ENCODE results near the gene LRSAM1. TPM values are rescaled to one million over a fixed set of nuclear protein-coding genes. Genes with fewer than 3 reads are reported as not detected.

LRSAM1 gene
- total and polyA plus RNA-seq, 4 donors: 6.6 to 9.7 (median 7.1) TPM

DNA sequence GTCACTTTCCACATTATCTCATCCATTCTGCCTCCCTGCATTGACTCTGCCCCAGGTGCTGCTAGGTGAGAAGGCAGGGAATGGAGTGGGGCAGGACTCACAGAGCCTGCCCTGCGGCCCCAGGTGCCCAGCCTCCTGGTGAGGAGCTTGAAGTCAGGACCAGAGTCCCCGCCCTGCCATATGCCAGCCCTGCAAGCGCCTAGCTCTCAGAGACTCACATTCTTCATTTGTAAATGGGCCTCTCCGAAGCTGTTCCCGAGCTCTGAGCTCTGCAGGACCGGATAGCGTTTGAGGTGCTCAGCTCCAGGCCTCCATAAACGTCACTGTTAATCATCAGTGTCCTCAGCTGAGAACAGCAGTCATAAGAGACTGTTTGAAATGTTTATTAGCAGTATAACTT is 85.7 kb downstream of the LRSAM1 start:
- WGBS: 73% methylated on average over 8 of the region's 8 CpGs
- Histone ChIP-seq H3K36me3 (ENCODE audit: control insufficient read depth in 4 of 4, insufficient read depth in 3 of 4, low read depth in 1 of 4, low read length in 3 of 4) (no peaks in the 10 kb centered on the region), H3K4me3 (ENCODE audit: low read depth in 1 of 3, low read length in 3 of 3) (no peak overlapping the region), H3K27me3 (ENCODE audit: control insufficient read depth in 4 of 4, insufficient read depth in 4 of 4, low read length in 3 of 4) (no peaks in the 10 kb centered on the region), H3K27ac (ENCODE audit: low read depth in 1 of 2, low read length in 2 of 2) (no peak overlapping the region), H3K9ac (ENCODE audit: low read depth in 1 of 2, low read length in 2 of 2) (no peak overlapping the region), H3K9me3 (ENCODE audit: control insufficient read depth in 4 of 4, low read length in 3 of 4) (no peaks in the 10 kb centered on the region), H3K4me1 (ENCODE audit: control insufficient read depth in 4 of 4, insufficient read depth in 4 of 4, low read length in 3 of 4) (peaks cover 0 to 10% (median 0%) of the 10 kb centered on the region in 4 donors)
- TF ChIP-seq RAD21 (IDR thresholded peaks at IDR 0.05) (no peak), JUND (IDR thresholded peaks at IDR 0.05) (no peak), ATF3 (IDR thresholded peaks at IDR 0.05) (no peak), SP1 (IDR thresholded peaks at IDR 0.05) (no peak), ZBTB33 (IDR thresholded peaks at IDR 0.05) (no peak), TAF1 (conservative IDR thresholded peaks at IDR 0.05) (no peak), RXRA (IDR thresholded peaks at IDR 0.05) (no peak), GABPA (IDR thresholded peaks at IDR 0.05 in 1 of 2, conservative IDR thresholded peaks at IDR 0.05 in 1 of 2) (no peak), EGR1 (IDR thresholded peaks at IDR 0.05; ENCODE audit: low read depth in 2 of 2) (no peak), HNF4A (conservative IDR thresholded peaks at IDR 0.05) (no peak), CTCF (IDR thresholded peaks at IDR 0.05; ENCODE audit: low read depth, low read length, missing input control) (no peak)
- no peak for DNase-seq (ENCODE audit: low spot score)

DNA sequence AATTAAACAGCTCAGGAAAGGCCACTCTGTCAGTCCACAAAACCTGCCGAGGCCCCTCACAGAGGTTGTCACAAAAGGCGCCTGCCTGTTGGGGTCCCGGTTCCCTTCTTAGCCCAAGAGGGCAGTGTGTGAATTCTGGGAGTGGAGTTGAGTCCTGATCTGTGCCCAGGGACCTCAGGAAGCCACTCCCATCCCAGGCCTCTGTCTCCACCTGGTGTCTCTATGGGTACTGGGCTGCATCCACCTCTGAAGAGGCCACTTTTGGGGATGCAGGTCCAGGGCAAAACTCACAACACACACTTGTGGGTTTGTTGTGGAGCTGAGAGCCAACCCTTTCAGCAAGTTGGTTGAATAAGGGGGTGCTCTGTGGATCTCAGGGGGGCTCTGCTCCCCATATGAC is 86.5 kb downstream of the LRSAM1 start:
- Histone ChIP-seq H3K27me3 (ENCODE audit: control insufficient read depth in 4 of 4, insufficient read depth in 4 of 4, low read length in 3 of 4) (no peaks in the 10 kb centered on the region), H3K27ac (ENCODE audit: low read depth in 1 of 2, low read length in 2 of 2) (peak overlapping the region in 1 of 2 donors; percentile 25), H3K4me3 (ENCODE audit: low read depth in 1 of 3, low read length in 3 of 3) (no peak overlapping the region), H3K36me3 (ENCODE audit: control insufficient read depth in 4 of 4, insufficient read depth in 3 of 4, low read depth in 1 of 4, low read length in 3 of 4) (no peaks in the 10 kb centered on the region), H3K4me1 (ENCODE audit: control insufficient read depth in 4 of 4, insufficient read depth in 4 of 4, low read length in 3 of 4) (peaks cover 0 to 10% (median 0%) of the 10 kb centered on the region in 4 donors), H3K9me3 (ENCODE audit: control insufficient read depth in 4 of 4, low read length in 3 of 4) (no peaks in the 10 kb centered on the region), H3K9ac (ENCODE audit: low read depth in 1 of 2, low read length in 2 of 2) (no peak overlapping the region)
- DNase-seq (ENCODE audit: low spot score): no peak
- TF ChIP-seq ATF3 (IDR thresholded peaks at IDR 0.05): no peak
- TF ChIP-seq TAF1 (conservative IDR thresholded peaks at IDR 0.05): no peak
- no peak for TF ChIP-seq CTCF (IDR thresholded peaks at IDR 0.05; ENCODE audit: low read depth, low read length, missing input control)
- TF ChIP-seq YY1 (IDR thresholded peaks at IDR 0.05): no peak
- peak in 1 of 2 donors; percentile 21 for TF ChIP-seq RAD21 (IDR thresholded peaks at IDR 0.05)
- no peak for TF ChIP-seq FOXA1 (IDR thresholded peaks at IDR 0.05)
- TF ChIP-seq GABPA (IDR thresholded peaks at IDR 0.05 in 1 of 2, conservative IDR thresholded peaks at IDR 0.05 in 1 of 2): no peak
- no peak for TF ChIP-seq JUND (IDR thresholded peaks at IDR 0.05)
- WGBS: 75% methylated on average over 3 of the region's 3 CpGs

Data from liver (tissue), 9 donors.